Rectal smooth muscle tissue (tissue), 1 donor: ENCODE data around the gene KCP.

ENCODE experiments used
- H3K27ac ChIP-seq: one replicate; pipeline ENCODE4 v1.7.0; 2013; ENCODE audit warnings: low read depth, low read length, inconsistent platforms
- H3K27me3 ChIP-seq: one replicate; pipeline ENCODE4 v1.7.0; 2013; ENCODE audit warnings: low read length; ENCODE audit not compliant: control insufficient read depth, insufficient read depth
- H3K36me3 ChIP-seq: one replicate; pipeline ENCODE4 v1.7.0; 2013; ENCODE audit warnings: low read length; ENCODE audit not compliant: control insufficient read depth, insufficient read depth
- H3K4me1 ChIP-seq: one replicate; pipeline ENCODE4 v1.7.0; 2013; ENCODE audit warnings: low read length; ENCODE audit not compliant: control insufficient read depth, insufficient read depth
- H3K4me3 ChIP-seq: one replicate; pipeline ENCODE4 v1.7.0; 2013; ENCODE audit warnings: low read length
- H3K9ac ChIP-seq: one replicate; pipeline ENCODE4 v1.7.0; 2013; ENCODE audit warnings: low read length

Gene KCP

GRCh38 chr7:128833148-128833945, 77.2 kb downstream of the KCP start:
- Histone ChIP-seq H3K36me3 (peaks cover 10% of the 10 kb centered on the region), H3K4me3 (peak overlapping the region; percentile 83), H3K9ac (peak overlapping the region; percentile 51), H3K27ac (peak overlapping the region; percentile 98), H3K4me1 (peaks cover 40% of the 10 kb centered on the region), H3K27me3 (peaks cover 12% of the 10 kb centered on the region)

GRCh38 chr7:128832880-128833147, 77.7 kb downstream of the KCP start:
- Histone ChIP-seq H3K4me1 (peaks cover 46% of the 10 kb centered on the region), H3K36me3 (peaks cover 7% of the 10 kb centered on the region), H3K9ac (peak overlapping the region; percentile 51)

GRCh38 chr7:128831994-128832879, 78.3 kb downstream of the KCP start:
- H3K9ac ChIP-seq: peak overlapping the region; percentile 51
- H3K4me1 ChIP-seq: peaks cover 50% of the 10 kb centered on the region
- peak overlapping the region; percentile 83 for H3K4me3 ChIP-seq
- H3K27ac ChIP-seq: peak overlapping the region; percentile 98
- H3K36me3 ChIP-seq: peaks cover under 1% of the 10 kb centered on the region
- peaks cover 12% of the 10 kb centered on the region for H3K27me3 ChIP-seq

More at GRCh38 chr7:128832880-128833147, 77.7 kb downstream of the KCP start:
- H3K4me3 ChIP-seq: peak overlapping the region; percentile 83
- H3K27ac ChIP-seq: peak overlapping the region; percentile 98
- peaks cover 12% of the 10 kb centered on the region for H3K27me3 ChIP-seq

- Histone ChIP-seq H3K27ac (peak overlapping the region; percentile 98), H3K4me1 (peaks cover 51% of the 10 kb centered on the region), H3K4me3 (peak overlapping the region; percentile 83), H3K27me3 (peaks cover 12% of the 10 kb centered on the region), H3K36me3 (no peaks in the 10 kb centered on the region), H3K9ac (peak overlapping the region; percentile 70)
Observed at GRCh38 chr7:128831178-128831993, 79.1 kb downstream of the KCP start.

GRCh38 chr7:128830231-128831177, 80.0 kb downstream of the KCP start, which contains the start of gene FLNC:
Gene FLNC, plus strand, starts transcription at chr7:128830406. Its CDS starts 232 bp downstream, at chr7:128830638.
- peak within 1 kb of the TSS; percentile 80 for H3K9ac ChIP-seq
- peak within 1 kb of the TSS; percentile 98 for H3K27ac ChIP-seq
- peaks cover 12% of the 10 kb centered on the region for H3K27me3 ChIP-seq
- H3K4me1 ChIP-seq: peaks cover 43% of the 10 kb centered on the region
- H3K36me3 ChIP-seq: no peaks in the 10 kb centered on the region
- peak within 1 kb of the TSS; percentile 83 for H3K4me3 ChIP-seq

- Histone ChIP-seq H3K4me3 (peak overlapping the region; percentile 64), H3K4me1 (peaks cover 36% of the 10 kb centered on the region), H3K27me3 (peaks cover 12% of the 10 kb centered on the region), H3K27ac (peak overlapping the region; percentile 98), H3K9ac (peak overlapping the region; percentile 40), H3K36me3 (no peaks in the 10 kb centered on the region)
Observed at GRCh38 chr7:128829391-128830166, 80.9 kb downstream of the KCP start.

DNA sequence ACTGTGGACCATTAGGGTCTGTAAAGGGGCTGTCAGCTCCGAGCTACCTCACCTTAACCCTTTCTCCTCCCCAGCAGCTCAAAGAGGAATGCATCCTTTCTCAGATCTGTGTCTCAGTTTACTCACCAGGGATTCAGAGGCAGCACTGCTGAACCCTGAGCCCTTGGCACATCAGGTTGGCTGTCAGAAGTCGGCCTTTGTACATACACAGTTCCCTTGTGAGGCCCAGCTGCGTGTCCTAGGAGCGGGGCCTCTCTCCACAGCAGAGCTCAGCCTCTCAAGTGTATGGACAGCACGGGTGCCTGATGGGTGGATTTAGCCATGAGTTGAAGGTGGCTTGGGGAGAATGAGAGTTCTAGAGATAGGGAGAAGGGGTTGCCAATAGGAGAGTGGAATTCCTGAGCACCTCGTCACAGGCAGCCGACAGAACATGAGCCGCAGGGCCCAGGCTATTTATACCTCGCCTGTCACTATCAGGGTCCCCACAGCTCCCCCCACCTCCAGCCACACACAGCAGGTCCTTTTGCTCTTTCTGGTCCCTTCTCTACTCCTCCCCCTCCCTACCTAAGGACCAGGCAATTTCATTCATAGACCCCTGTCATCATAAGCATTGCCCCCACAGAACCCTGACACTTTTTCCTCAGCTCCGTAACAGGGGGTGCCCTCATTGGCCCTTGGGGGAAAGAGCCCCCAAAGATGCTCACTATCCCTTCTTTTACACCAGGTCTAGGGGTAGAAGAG, 82.4 kb downstream of the KCP start:
- Histone ChIP-seq H3K27me3 (peaks cover 12% of the 10 kb centered on the region), H3K9ac (no peak overlapping the region), H3K36me3 (no peaks in the 10 kb centered on the region), H3K4me3 (no peak overlapping the region), H3K27ac (peak overlapping the region; percentile 75), H3K4me1 (peaks cover 28% of the 10 kb centered on the region)

DNA sequence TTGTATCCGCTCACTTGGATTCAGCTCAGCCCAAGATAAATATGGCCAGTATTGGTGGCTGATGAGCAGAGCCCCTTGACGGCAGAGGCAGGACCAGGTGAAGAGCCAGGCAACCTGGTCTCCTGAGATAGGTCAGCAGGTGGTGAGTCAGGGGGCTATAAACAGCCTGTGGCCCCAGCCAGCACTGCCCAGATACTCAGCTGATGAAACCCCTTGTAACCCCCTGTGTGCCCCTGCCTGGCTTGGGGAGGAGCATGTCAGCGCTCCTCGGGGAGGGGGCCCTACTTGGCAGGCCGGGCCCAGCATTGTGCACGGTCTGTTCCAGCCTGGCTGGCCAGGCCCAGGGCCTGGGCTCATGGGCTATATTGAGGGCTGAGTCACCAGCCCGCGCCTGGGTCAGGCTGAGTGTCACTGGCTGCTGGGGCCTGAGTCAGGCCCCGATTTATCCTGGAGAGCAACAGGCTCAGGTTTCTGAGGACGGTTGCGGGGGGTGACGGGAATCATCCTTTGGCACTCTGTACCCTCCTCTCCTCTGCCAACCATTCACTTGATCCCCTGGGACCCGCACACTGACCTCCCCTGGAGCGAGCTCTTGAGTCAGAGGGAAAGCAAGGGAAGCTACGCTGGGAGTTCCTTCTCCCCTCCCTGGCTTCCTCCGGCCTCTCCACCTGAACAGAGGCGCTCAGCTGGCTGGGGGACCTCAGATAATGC, 83.1 kb downstream of the KCP start:
- H3K4me3 ChIP-seq: no peak overlapping the region
- peaks cover 21% of the 10 kb centered on the region for H3K4me1 ChIP-seq
- no peaks in the 10 kb centered on the region for H3K36me3 ChIP-seq
- H3K27me3 ChIP-seq: peaks cover 12% of the 10 kb centered on the region
- H3K27ac ChIP-seq: peak overlapping the region; percentile 75
- H3K9ac ChIP-seq: no peak overlapping the region

DNA sequence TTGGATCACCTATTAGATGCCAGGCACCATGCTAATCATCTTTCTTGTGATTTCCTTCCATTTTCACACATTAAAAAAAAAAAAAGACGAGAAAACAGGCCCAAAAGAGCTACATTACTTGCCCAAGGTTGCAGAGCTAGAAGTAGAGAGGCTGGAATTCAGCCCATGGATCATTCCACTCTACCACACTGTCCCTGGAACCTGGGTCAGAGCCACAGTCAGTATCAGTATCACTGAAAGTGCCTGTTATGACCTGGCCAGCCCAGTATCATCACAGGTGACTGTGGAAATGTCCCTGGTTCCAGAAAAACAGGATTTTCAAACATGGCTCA, 83.6 kb downstream of the KCP start:
- Histone ChIP-seq H3K27me3 (peaks cover 12% of the 10 kb centered on the region), H3K27ac (peak overlapping the region; percentile 75), H3K36me3 (no peaks in the 10 kb centered on the region), H3K4me3 (no peak overlapping the region), H3K9ac (no peak overlapping the region), H3K4me1 (peaks cover 21% of the 10 kb centered on the region)
